SU-DHL-6 (cell line): ENCODE data around the gene RNU6-1.

Experiments used
- H2AFZ ChIP-seq: fragments of 200-600 bp; sonication (generic); 2 replicates; pipeline ENCODE4 v1.6.1; 2014; ENCODE audit warnings: low read depth, mild to moderate bottlenecking, moderate library complexity, mixed read lengths, antibody characterized with exemption, low read length; ENCODE audit not compliant: severe bottlenecking
- H3F3A ChIP-seq: fragments of 200-600 bp; shearing (Covaris generic); 2 replicates; pipeline ENCODE4 v1.6.0; 2016; ENCODE audit warnings: antibody characterized with exemption, mild to moderate bottlenecking; ENCODE audit not compliant: insufficient read depth
- H3K27ac ChIP-seq: fragments of 200-600 bp; sonication (generic); 2 replicates; pipeline ENCODE4 v1.5.1; 2016; ENCODE audit warnings: low read depth, mild to moderate bottlenecking, low read length, moderate library complexity, mixed read lengths
- H3K27me3 ChIP-seq: fragments of 200-600 bp; sonication (generic), shearing (Covaris generic); 2 replicates; pipeline ENCODE4 v1.6.0; 2014; ENCODE audit warnings: mild to moderate bottlenecking, low read length
- H3K36me3 ChIP-seq: fragments of 200-600 bp; sonication (generic); 2 replicates; pipeline ENCODE4 v1.6.1; 2014; ENCODE audit warnings: mild to moderate bottlenecking, low read length, mixed read lengths
- H3K4me2 ChIP-seq: fragments of 300-600, 200-600 bp; shearing (Covaris generic), sonication (generic); 2 replicates; pipeline ENCODE4 v1.6.0; 2014; ENCODE audit warnings: low read length, low read depth, mild to moderate bottlenecking; ENCODE audit not compliant: poor library complexity, severe bottlenecking
- H3K4me3 ChIP-seq: fragments of 200-600 bp; sonication (generic); 2 replicates; pipeline ENCODE4 v1.5.1; 2014; ENCODE audit warnings: antibody characterized with exemption, low read length, mild to moderate bottlenecking, mixed read lengths; ENCODE audit not compliant: insufficient read depth, poor library complexity, severe bottlenecking
- H3K79me2 ChIP-seq: fragments of 200-600 bp; sonication (generic); 2 replicates; pipeline ENCODE4 v1.6.1; 2014; ENCODE audit warnings: mild to moderate bottlenecking, low read length, moderate library complexity; ENCODE audit not compliant: insufficient read depth
- H3K9ac ChIP-seq: fragments of 200-600 bp; sonication (generic); 2 replicates; pipeline ENCODE4 v1.7.0; 2014; ENCODE audit warnings: mild to moderate bottlenecking, low read length
- H3K9me2 ChIP-seq: fragments of 200-600 bp; sonication (generic); replicated peaks from 2 replicates; pipeline ENCODE4 v1.6.1; 2014; ENCODE audit warnings: low read length; ENCODE audit not compliant: insufficient read depth
- H3K9me3 ChIP-seq: fragments of 200-600 bp; sonication (generic); 2 replicates; pipeline ENCODE4 v1.6.1; 2014; ENCODE audit warnings: low read length, mixed read lengths; ENCODE audit not compliant: insufficient read depth
- H4K20me1 ChIP-seq: fragments of 200-600 bp; sonication (generic); 2 replicates; pipeline ENCODE4 v1.6.1; 2014; ENCODE audit warnings: low read depth, mild to moderate bottlenecking, antibody characterized with exemption, low read length, moderate library complexity, mixed read lengths
- CTCF ChIP-seq: fragments of 200-600 bp; sonication (generic); IDR thresholded peaks from one replicate; pipeline ENCODE4 v1.5.1; 2017; ENCODE audit warnings: antibody characterized with exemption, mild to moderate bottlenecking, low read length, moderate library complexity; ENCODE audit not compliant: insufficient read depth, poor library complexity, severe bottlenecking
- EZH2phosphoT487 ChIP-seq: fragments of 200-600 bp; sonication (generic), shearing (Covaris generic); conservative IDR thresholded peaks from 2 replicates; pipeline ENCODE4 v1.6.1; 2018; ENCODE audit warnings: mild to moderate bottlenecking, antibody characterized with exemption, low read length, moderate library complexity, mixed read lengths

The RNU6-1 gene

GRCh38 chr15:67843571-67844387 lies 3.9 kb upstream of the RNU6-1 start:
- Histone ChIP-seq H3K9me3 (no peaks in the 10 kb centered on the region), H2AFZ (no peak overlapping the region), H4K20me1 (no peaks in the 10 kb centered on the region), H3K27me3 (no peaks in the 10 kb centered on the region), H3K4me3 (no peak overlapping the region), H3F3A (no peaks in the 10 kb centered on the region), H3K27ac (no peak overlapping the region), H3K79me2 (no peaks in the 10 kb centered on the region), H3K36me3 (no peaks in the 10 kb centered on the region), H3K4me2 (no peak overlapping the region), H3K9ac (no peak overlapping the region), H3K9me2 (no peaks in the 10 kb centered on the region)
- TF ChIP-seq CTCF (no peak), EZH2phosphoT487 (no peak)

GRCh38 chr15:67843092-67843501 lies 3.3 kb upstream of the RNU6-1 start:
- H3K36me3 ChIP-seq = no peaks in the 10 kb centered on the region
- no peak overlapping the region for H3K4me2 ChIP-seq
- no peaks in the 10 kb centered on the region for H3K9me3 ChIP-seq
- H3K9ac ChIP-seq = no peak overlapping the region
- no peak overlapping the region for H3K27ac ChIP-seq
- no peaks in the 10 kb centered on the region for H3K79me2 ChIP-seq
- TF ChIP-seq CTCF = no peak
- no peak for TF ChIP-seq EZH2phosphoT487
- H3K4me3 ChIP-seq = no peak overlapping the region
- no peaks in the 10 kb centered on the region for H3K27me3 ChIP-seq
- H3K9me2 ChIP-seq = no peaks in the 10 kb centered on the region
- H3F3A ChIP-seq = no peaks in the 10 kb centered on the region
- no peak overlapping the region for H2AFZ ChIP-seq
- no peaks in the 10 kb centered on the region for H4K20me1 ChIP-seq

- TF ChIP-seq EZH2phosphoT487 = no peak
- no peak for TF ChIP-seq CTCF
- H3K27ac ChIP-seq = no peak overlapping the region
- H3K4me2 ChIP-seq = peak overlapping the region; percentile 66
- no peaks in the 10 kb centered on the region for H4K20me1 ChIP-seq
- no peaks in the 10 kb centered on the region for H3K9me2 ChIP-seq
- no peak overlapping the region for H3K4me3 ChIP-seq
- H3F3A ChIP-seq = no peaks in the 10 kb centered on the region
- 0 out of 2 replicates have a peak overlapping the region, but pooled peaks have one; percentile 86 for H3K9ac ChIP-seq
- H2AFZ ChIP-seq = no peak overlapping the region
- no peaks in the 10 kb centered on the region for H3K9me3 ChIP-seq
- H3K36me3 ChIP-seq = no peaks in the 10 kb centered on the region
- H3K27me3 ChIP-seq = no peaks in the 10 kb centered on the region
- no peaks in the 10 kb centered on the region for H3K79me2 ChIP-seq
These were observed 1.6 kb upstream of the RNU6-1 start for GRCh38 chr15:67841513-67841762.
